Neural cell (in vitro differentiated cells): Measurements from ENCODE around the gene C14orf132.

ENCODE experiments used
- EZH2 ChIP-seq: fragments of 200-600, 300-800 bp; shearing (Covaris generic), sonication (generic); IDR thresholded peaks from 2 replicates; pipeline ENCODE4 v1.6.1; 2014; ENCODE audit warnings: antibody characterized with exemption, low read length, borderline replicate concordance, mild to moderate bottlenecking; ENCODE audit not compliant: insufficient read depth, poor library complexity, severe bottlenecking
- POLR2AphosphoS5 ChIP-seq: IDR thresholded peaks from 2 replicates; pipeline ENCODE4 v1.6.1; 2012
- TF ChIP-seq, protein P1 (sequence below): fragments of 450-650 bp; IDR thresholded peaks from 2 replicates; pipeline ENCODE4 v1.5.1; 2014; ENCODE audit warnings: antibody characterized with exemption, mild to moderate bottlenecking, moderate library complexity; ENCODE audit not compliant: poor library complexity, severe bottlenecking

DNA sequence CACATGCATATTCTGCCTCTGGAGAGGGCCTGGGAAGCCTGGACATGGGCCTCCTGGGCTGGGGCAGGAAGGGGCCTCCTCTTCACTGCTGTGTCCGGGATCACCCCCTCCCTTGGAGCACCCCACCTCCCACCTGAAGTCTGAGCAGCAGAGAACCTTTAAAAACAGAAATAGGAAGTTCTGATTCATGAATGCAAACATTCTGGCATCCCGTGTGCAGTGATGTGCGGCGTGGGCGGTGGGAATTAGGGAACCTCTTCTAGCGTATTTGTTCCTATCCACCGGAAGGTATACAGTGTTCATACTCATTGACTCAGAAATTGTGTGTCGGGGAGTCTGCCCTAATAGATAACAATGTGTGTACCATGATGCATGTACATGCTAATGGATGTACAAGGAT lies 46.2 kb downstream of the C14orf132 start:
- TF ChIP-seq POLR2AphosphoS5 (no peak), EZH2 (no peak)
- TF ChIP-seq, protein P1, sequence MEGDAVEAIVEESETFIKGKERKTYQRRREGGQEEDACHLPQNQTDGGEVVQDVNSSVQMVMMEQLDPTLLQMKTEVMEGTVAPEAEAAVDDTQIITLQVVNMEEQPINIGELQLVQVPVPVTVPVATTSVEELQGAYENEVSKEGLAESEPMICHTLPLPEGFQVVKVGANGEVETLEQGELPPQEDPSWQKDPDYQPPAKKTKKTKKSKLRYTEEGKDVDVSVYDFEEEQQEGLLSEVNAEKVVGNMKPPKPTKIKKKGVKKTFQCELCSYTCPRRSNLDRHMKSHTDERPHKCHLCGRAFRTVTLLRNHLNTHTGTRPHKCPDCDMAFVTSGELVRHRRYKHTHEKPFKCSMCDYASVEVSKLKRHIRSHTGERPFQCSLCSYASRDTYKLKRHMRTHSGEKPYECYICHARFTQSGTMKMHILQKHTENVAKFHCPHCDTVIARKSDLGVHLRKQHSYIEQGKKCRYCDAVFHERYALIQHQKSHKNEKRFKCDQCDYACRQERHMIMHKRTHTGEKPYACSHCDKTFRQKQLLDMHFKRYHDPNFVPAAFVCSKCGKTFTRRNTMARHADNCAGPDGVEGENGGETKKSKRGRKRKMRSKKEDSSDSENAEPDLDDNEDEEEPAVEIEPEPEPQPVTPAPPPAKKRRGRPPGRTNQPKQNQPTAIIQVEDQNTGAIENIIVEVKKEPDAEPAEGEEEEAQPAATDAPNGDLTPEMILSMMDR = no peak
